GM18861 (cell line): ENCODE results near the gene IL17B.
"Not testable (repeated sequence)": the region's sequence is repeated elsewhere in the genome, so short reads cannot be mapped to it uniquely, and the experiment has no call there.

Experiments
- ATAC-seq: cut with Tn5 transposase; IDR thresholded peaks from one replicate; pipeline ENCODE4 v1.9.1; 2021; ENCODE audit not compliant: unreplicated experiment

IL17B gene

GRCh38 chr5:149403923-149404745, 25.0 kb upstream of the IL17B start:
- ATAC-seq: no peak

- no peak for ATAC-seq
These were observed 23.2 kb upstream of the IL17B start for GRCh38 chr5:149402291-149402690.

- no peak for ATAC-seq
These were observed 22.0 kb upstream of the IL17B start for GRCh38 chr5:149401051-149401450.

- no peak for ATAC-seq
These were observed 21.2 kb upstream of the IL17B start for GRCh38 chr5:149400304-149400703.

GRCh38 chr5:149399775-149400174, 20.7 kb upstream of the IL17B start:
- ATAC-seq: no peak

GRCh38 chr5:149398747-149399266, 19.7 kb upstream of the IL17B start:
- not testable (repeated sequence) for ATAC-seq

- ATAC-seq: no peak
These were observed 18.4 kb upstream of the IL17B start for GRCh38 chr5:149397530-149397929.

- not testable (repeated sequence) for ATAC-seq
These were observed 15.9 kb upstream of the IL17B start for GRCh38 chr5:149394996-149395395.

- no peak for ATAC-seq
These were observed 13.6 kb upstream of the IL17B start for GRCh38 chr5:149392718-149393117.

- no peak for ATAC-seq
These were observed 12.4 kb upstream of the IL17B start for GRCh38 chr5:149391524-149391923.

- not testable (repeated sequence) for ATAC-seq
These were observed 12.0 kb upstream of the IL17B start for GRCh38 chr5:149391076-149391475.

- no peak for ATAC-seq
These were observed 10.7 kb upstream of the IL17B start for GRCh38 chr5:149389552-149390495.

GRCh38 chr5:149388498-149389190, 9.6 kb upstream of the IL17B start:
- ATAC-seq: no peak

- no peak for ATAC-seq
These were observed 8.9 kb upstream of the IL17B start for GRCh38 chr5:149387982-149388381.

GRCh38 chr5:149387081-149387631, 8.1 kb upstream of the IL17B start:
- ATAC-seq: no peak

GRCh38 chr5:149386166-149386565, 7.1 kb upstream of the IL17B start:
- ATAC-seq: no peak

GRCh38 chr5:149383399-149383798, 4.3 kb upstream of the IL17B start:
- ATAC-seq: no peak

GRCh38 chr5:149382517-149383220, 3.6 kb upstream of the IL17B start:
- no peak for ATAC-seq

- no peak for ATAC-seq
These were observed 2.9 kb upstream of the IL17B start for GRCh38 chr5:149381986-149382338.
